ENCODE measurements around the gene SSBP3.

DNA sequence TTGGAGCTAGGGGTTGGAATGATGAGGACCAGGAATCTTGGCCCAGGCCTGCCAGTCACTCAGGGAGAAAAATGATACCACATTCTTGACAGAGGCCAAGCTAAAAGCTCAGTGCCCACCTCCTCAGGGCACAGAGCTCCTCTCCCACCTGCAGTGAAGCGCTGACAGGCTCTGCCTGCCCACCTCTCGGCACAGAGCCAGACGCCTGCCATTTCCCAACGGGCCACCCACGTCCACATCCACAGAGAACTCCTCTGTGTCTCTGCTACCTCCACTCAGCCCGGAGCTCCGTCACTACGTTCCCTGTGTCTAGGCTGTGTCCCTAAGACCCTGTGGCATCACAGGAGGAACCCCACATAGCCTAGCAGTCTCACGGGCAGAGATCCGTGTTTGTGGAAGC lies 145.4 kb downstream of the SSBP3 start:
- TF ChIP-seq CTCF (IDR thresholded peaks at IDR 0.05; ENCODE audit: insufficient read depth, low read length, poor library complexity, severe bottlenecking), result no peak
- no peak for TF ChIP-seq EZH2phosphoT487 (conservative IDR thresholded peaks at IDR 0.05; ENCODE audit: low read length)
